ENCODE measurements around the gene VMP1. TPM values are rescaled to one million over a fixed set of nuclear protein-coding genes. Genes with fewer than 3 reads are reported as not detected.

Gene VMP1
- total RNA-seq, 1 experiment from 2014 or later = 83.1 TPM

DNA sequence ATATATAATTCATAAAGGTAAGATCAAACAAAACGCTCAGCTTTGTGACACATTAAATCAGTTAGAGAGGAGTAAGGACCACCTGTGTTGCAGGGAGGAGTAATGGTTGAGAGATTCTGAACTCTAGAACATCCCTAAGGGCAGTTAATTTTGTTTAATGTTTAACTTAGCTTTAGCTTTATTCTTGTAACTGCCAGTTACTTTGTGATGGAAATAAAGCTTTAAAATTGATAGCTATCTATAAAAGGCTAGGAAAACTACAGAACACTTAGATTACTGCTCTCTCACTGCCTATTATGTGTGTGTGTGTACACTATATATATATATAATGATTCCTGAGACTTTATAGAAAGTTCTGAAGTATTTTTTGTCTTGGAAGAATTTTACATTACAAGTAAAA, 38.0 kb upstream of the VMP1 start:
- Histone ChIP-seq H4K8ac (replicated peaks; ENCODE audit: insufficient read length, low read depth, low read length) (no peak overlapping the region), H3K4ac (ENCODE audit: low read depth, low read length) (no peak overlapping the region), H2AK5ac (ENCODE audit: insufficient read length, low read length) (no peak overlapping the region), H2BK15ac (ENCODE audit: low read depth, low read length) (no peak overlapping the region), H3K9me3 (ENCODE audit: control insufficient read depth, low read depth, low read length) (no peaks in the 10 kb centered on the region), H3K4me1 (ENCODE audit: insufficient read depth, low read length) (no peaks in the 10 kb centered on the region), H3K23ac (ENCODE audit: insufficient read length, low read depth, low read length) (no peak overlapping the region), H3T11ph (ENCODE audit: low read length) (no peak overlapping the region), H3K4me2 (ENCODE audit: insufficient read depth, insufficient read length, low read length) (no peak overlapping the region), H4K91ac (ENCODE audit: insufficient read length, low read depth, low read length) (no peak overlapping the region), H3K27ac (ENCODE audit: insufficient read length, low read depth, low read length) (no peak overlapping the region), H3K79me1 (ENCODE audit: insufficient read depth, low read depth, low read length, poor library complexity, severe bottlenecking) (no peaks in the 10 kb centered on the region), H3K18ac (ENCODE audit: insufficient read length, low read depth, low read length) (no peak overlapping the region), H2BK5ac (ENCODE audit: insufficient read length, low read length) (no peak overlapping the region), H2AFZ (ENCODE audit: low read length) (no peak overlapping the region), H3K9ac (ENCODE audit: extremely low read depth, insufficient read length, low read length) (no peak overlapping the region), H4K20me1 (ENCODE audit: control insufficient read depth, insufficient read depth, insufficient read length) (no peaks in the 10 kb centered on the region), H3K27me3 (ENCODE audit: insufficient read depth, low read length) (no peaks in the 10 kb centered on the region), H2BK20ac (ENCODE audit: low read depth, low read length, poor library complexity, severe bottlenecking) (no peak overlapping the region), H2BK120ac (ENCODE audit: low read depth, low read length, poor library complexity, severe bottlenecking) (no peak overlapping the region), H2BK12ac (ENCODE audit: insufficient read length, low read depth, low read length) (no peak overlapping the region), H4K5ac (ENCODE audit: insufficient read length, low read depth, low read length) (no peak overlapping the region), H3K56ac (ENCODE audit: insufficient read length, low read depth, low read length) (no peak overlapping the region), H3K79me2 (ENCODE audit: insufficient read depth, low read length) (no peaks in the 10 kb centered on the region), H3K23me2 (ENCODE audit: insufficient read length, low read depth, low read length, poor library complexity, severe bottlenecking) (no peaks in the 10 kb centered on the region), H3K14ac (ENCODE audit: insufficient read depth, low read length) (no peak overlapping the region)
- no CpG with 5 or more reads among the region's 1 CpG for WGBS (ENCODE audit: extremely low coverage, insufficient read length, low lambda C conversion rate)
- Mint-ChIP-seq H3K27ac (no peak overlapping the region), H3K27me3 (ENCODE audit: low read depth) (no peaks in the 10 kb centered on the region), H3K4me3 (no peak overlapping the region), H3K9me3 (no peaks in the 10 kb centered on the region), H3K36me3 (ENCODE audit: insufficient read depth in 1 of 3, low read depth in 3 of 3) (peaks cover 5 to 68% (median 40%) of the 10 kb centered on the region in 3 experiments; a peak in 6 of 7 replicates), H3K4me1 (no peaks in the 10 kb centered on the region)
- no peak for DNase-seq
- TF ChIP-seq, protein P1, sequence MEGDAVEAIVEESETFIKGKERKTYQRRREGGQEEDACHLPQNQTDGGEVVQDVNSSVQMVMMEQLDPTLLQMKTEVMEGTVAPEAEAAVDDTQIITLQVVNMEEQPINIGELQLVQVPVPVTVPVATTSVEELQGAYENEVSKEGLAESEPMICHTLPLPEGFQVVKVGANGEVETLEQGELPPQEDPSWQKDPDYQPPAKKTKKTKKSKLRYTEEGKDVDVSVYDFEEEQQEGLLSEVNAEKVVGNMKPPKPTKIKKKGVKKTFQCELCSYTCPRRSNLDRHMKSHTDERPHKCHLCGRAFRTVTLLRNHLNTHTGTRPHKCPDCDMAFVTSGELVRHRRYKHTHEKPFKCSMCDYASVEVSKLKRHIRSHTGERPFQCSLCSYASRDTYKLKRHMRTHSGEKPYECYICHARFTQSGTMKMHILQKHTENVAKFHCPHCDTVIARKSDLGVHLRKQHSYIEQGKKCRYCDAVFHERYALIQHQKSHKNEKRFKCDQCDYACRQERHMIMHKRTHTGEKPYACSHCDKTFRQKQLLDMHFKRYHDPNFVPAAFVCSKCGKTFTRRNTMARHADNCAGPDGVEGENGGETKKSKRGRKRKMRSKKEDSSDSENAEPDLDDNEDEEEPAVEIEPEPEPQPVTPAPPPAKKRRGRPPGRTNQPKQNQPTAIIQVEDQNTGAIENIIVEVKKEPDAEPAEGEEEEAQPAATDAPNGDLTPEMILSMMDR (conservative IDR thresholded peaks at IDR 0.05) = no peak

Measured in H9 (cell line).